OCI-LY1 (cell line): Measurements from ENCODE around the gene DCT.
"Not testable (repeated sequence)": the region's sequence is repeated elsewhere in the genome, so short reads cannot be mapped to it uniquely, and the experiment has no call there.

Experiments
- H2AFZ ChIP-seq: fragments of 200-600 bp; sonication (generic), shearing (Covaris generic); 2 replicates; pipeline ENCODE4 v1.6.0; 2014; ENCODE audit warnings: antibody characterized with exemption, mild to moderate bottlenecking, low read length
- H3F3A ChIP-seq: fragments of 200-600 bp; sonication (generic), shearing (Covaris generic); 2 replicates; pipeline ENCODE4 v1.6.0; 2014; ENCODE audit warnings: mild to moderate bottlenecking, antibody characterized with exemption, low read length, moderate library complexity; ENCODE audit not compliant: insufficient read depth
- H3K27ac ChIP-seq: fragments of 200-600 bp; sonication (generic); 2 replicates; pipeline ENCODE4 v1.5.1; 2014; ENCODE audit warnings: low read length, mixed run types, mild to moderate bottlenecking, low read depth; ENCODE audit not compliant: poor library complexity, severe bottlenecking
- H3K27me3 ChIP-seq: fragments of 200-600 bp; sonication (generic); 2 replicates; pipeline ENCODE4 v1.6.0; 2014; ENCODE audit warnings: antibody characterized with exemption, mild to moderate bottlenecking, low read length, moderate library complexity; ENCODE audit not compliant: insufficient read depth
- H3K36me3 ChIP-seq: fragments of 200-600 bp; sonication (generic); 2 replicates; pipeline ENCODE4 v1.6.1; 2014; ENCODE audit warnings: mild to moderate bottlenecking, antibody characterized with exemption, low read length, moderate library complexity, mixed read lengths; ENCODE audit not compliant: insufficient read depth
- H3K4me1 ChIP-seq: fragments of 200-600 bp; sonication (generic); 2 replicates; pipeline ENCODE4 v1.5.1; 2014; ENCODE audit warnings: mild to moderate bottlenecking, low read length, moderate library complexity; ENCODE audit not compliant: insufficient read depth, severe bottlenecking
- H3K4me2 ChIP-seq: fragments of 200-600 bp; sonication (generic), shearing (Covaris generic); 2 replicates; pipeline ENCODE4 v1.6.1; 2014; ENCODE audit warnings: low read length
- H3K4me3 ChIP-seq: fragments of 200-600 bp; sonication (generic); 2 replicates; pipeline ENCODE4 v1.5.1; 2014; ENCODE audit warnings: low read length, low read depth, mild to moderate bottlenecking, mixed read lengths; ENCODE audit not compliant: poor library complexity, severe bottlenecking
- H3K79me2 ChIP-seq: fragments of 200-600 bp; shearing (Covaris generic); 2 replicates; pipeline ENCODE4 v1.6.1; 2016; ENCODE audit warnings: mixed run types, low read length, mixed read lengths; ENCODE audit not compliant: insufficient read depth
- H3K9ac ChIP-seq: fragments of 200-600 bp; sonication (generic), shearing (Covaris generic); 2 replicates; pipeline ENCODE4 v1.6.1; 2014; ENCODE audit warnings: mild to moderate bottlenecking, low read length, mixed read lengths
- H3K9me2 ChIP-seq: fragments of 200-600 bp; sonication (generic), shearing (Covaris generic); 2 replicates; pipeline ENCODE4 v1.6.1; 2014; ENCODE audit warnings: low read depth, mild to moderate bottlenecking, low read length, mixed read lengths
- H3K9me3 ChIP-seq: fragments of 200-600 bp; shearing (Covaris generic); 2 replicates; pipeline ENCODE4 v1.6.1; 2014; ENCODE audit warnings: low read length, mixed read lengths
- H4K20me1 ChIP-seq: fragments of 200-600 bp; sonication (generic), shearing (Covaris generic); 2 replicates; pipeline ENCODE4 v1.6.0; 2016; ENCODE audit warnings: mild to moderate bottlenecking, low read length; ENCODE audit not compliant: insufficient read depth
- CTCF ChIP-seq: fragments of 200-600 bp; sonication (generic), shearing (Covaris generic); IDR thresholded peaks from 2 replicates; pipeline ENCODE4 v1.5.1; 2017; ENCODE audit warnings: mild to moderate bottlenecking, antibody characterized with exemption, low read length, moderate library complexity, mixed read lengths
- EZH2 ChIP-seq: fragments of 200-600 bp; sonication (generic), shearing (Covaris generic); IDR thresholded peaks from 2 replicates; pipeline ENCODE4 v1.8.0; 2017; ENCODE audit warnings: borderline replicate concordance, mixed run types, mild to moderate bottlenecking, antibody characterized with exemption, low read length, moderate library complexity, mixed read lengths

The DCT gene

GRCh38 chr13:94503851-94504250 is 24.4 kb upstream of the DCT start:
- no peak for TF ChIP-seq CTCF
- no peak for TF ChIP-seq EZH2
- Histone ChIP-seq H3K4me2 (no peak overlapping the region), H3K79me2 (no peaks in the 10 kb centered on the region), H3K9ac (no peak overlapping the region), H3K4me1 (no peaks in the 10 kb centered on the region), H3K9me2 (no peaks in the 10 kb centered on the region), H3K9me3 (no peaks in the 10 kb centered on the region), H2AFZ (no peak overlapping the region), H3K4me3 (no peak overlapping the region), H3K27me3 (no peaks in the 10 kb centered on the region), H3F3A (no peaks in the 10 kb centered on the region), H4K20me1 (no peaks in the 10 kb centered on the region), H3K27ac (no peak overlapping the region), H3K36me3 (no peaks in the 10 kb centered on the region)

GRCh38 chr13:94498831-94499230 is 19.3 kb upstream of the DCT start:
- not testable (repeated sequence) for H3K27me3 ChIP-seq, H3K4me3 ChIP-seq, H2AFZ ChIP-seq, H3K9me2 ChIP-seq, H3F3A ChIP-seq, H3K36me3 ChIP-seq, H3K9me3 ChIP-seq, H3K9ac ChIP-seq, H3K4me1 ChIP-seq, H3K79me2 ChIP-seq, H3K27ac ChIP-seq, H3K4me2 ChIP-seq, H4K20me1 ChIP-seq

GRCh38 chr13:94495806-94496205 is 16.3 kb upstream of the DCT start:
- TF ChIP-seq EZH2: no peak
- no peak for TF ChIP-seq CTCF
- H3K9ac ChIP-seq: no peak overlapping the region
- H3K9me3 ChIP-seq: no peaks in the 10 kb centered on the region
- no peaks in the 10 kb centered on the region for H3K79me2 ChIP-seq
- H3K4me2 ChIP-seq: no peak overlapping the region
- no peaks in the 10 kb centered on the region for H3K36me3 ChIP-seq
- no peaks in the 10 kb centered on the region for H3K4me1 ChIP-seq
- H4K20me1 ChIP-seq: no peaks in the 10 kb centered on the region
- no peaks in the 10 kb centered on the region for H3K27me3 ChIP-seq
- no peaks in the 10 kb centered on the region for H3K9me2 ChIP-seq
- no peak overlapping the region for H3K4me3 ChIP-seq
- H2AFZ ChIP-seq: no peak overlapping the region
- no peaks in the 10 kb centered on the region for H3F3A ChIP-seq
- H3K27ac ChIP-seq: no peak overlapping the region

- Histone ChIP-seq H3K9me3 (no peaks in the 10 kb centered on the region), H3K4me2 (no peak overlapping the region), H3K9ac (no peak overlapping the region), H4K20me1 (no peaks in the 10 kb centered on the region), H3K79me2 (no peaks in the 10 kb centered on the region), H3K36me3 (no peaks in the 10 kb centered on the region), H3K4me3 (no peak overlapping the region), H3F3A (no peaks in the 10 kb centered on the region), H3K27me3 (no peaks in the 10 kb centered on the region), H2AFZ (no peak overlapping the region), H3K4me1 (no peaks in the 10 kb centered on the region), H3K9me2 (no peaks in the 10 kb centered on the region), H3K27ac (no peak overlapping the region)
- TF ChIP-seq EZH2 (no peak), CTCF (no peak)
Observed at GRCh38 chr13:94494026-94494425, 14.5 kb upstream of the DCT start.
